Gastrocnemius medialis (tissue), 4 donors: ENCODE measurements around the gene HS3ST2. TPM values are rescaled to one million over a fixed set of nuclear protein-coding genes. Genes with fewer than 3 reads are reported as not detected.

ENCODE experiments used
- ATAC-seq, 2 donors: fragments of 150-250 bp; one replicate each; pipeline ENCODE4 v1.9.1; 2016
- DNase-seq, 2 donors: peaks; one replicate each; pipeline ENCODE4 v3.0.0-alpha.2; 2019
- H3K27ac ChIP-seq, 4 donors: fragments of 200-600 bp; sonication (generic); 1 replicate in 1 of 4; 2 replicates in 3 of 4; pipeline ENCODE4 v1.5.1; 2016 to 2018; ENCODE audit warnings: mild to moderate bottlenecking in 2 of 4, moderate library complexity in 1 of 4
- H3K27me3 ChIP-seq, 3 donors: fragments of 200-600 bp; sonication (generic) in 2 of 3; 1 replicate in 1 of 3; 2 replicates in 2 of 3; pipeline versions ENCODE4 v1.5.1 to v1.6.0; 2016 to 2019; ENCODE audit warnings: mild to moderate bottlenecking in 1 of 3, moderate library complexity in 1 of 3
- H3K36me3 ChIP-seq, 2 donors: fragments of 200-600 bp; sonication (generic) in 1 of 2; one replicate each; pipeline ENCODE4 v1.5.1; 2017 to 2018
- H3K4me1 ChIP-seq, 2 donors: fragments of 200-600 bp; sonication (generic) in 1 of 2; one replicate each; pipeline ENCODE4 v1.5.1; 2016 to 2017; ENCODE audit warnings: mild to moderate bottlenecking in 2 of 2
- H3K4me3 ChIP-seq, 4 donors: fragments of 200-600 bp; sonication (generic) in 3 of 4; 1 replicate in 1 of 4; 2 replicates in 3 of 4; pipeline ENCODE4 v1.5.1; 2016 to 2019; ENCODE audit warnings: mild to moderate bottlenecking in 2 of 4
- H3K9me3 ChIP-seq, 3 donors: fragments of 200-600 bp; sonication (generic) in 2 of 3; 1 replicate in 1 of 3; 2 replicates in 2 of 3; pipeline ENCODE4 v1.5.1; 2016 to 2019
- CTCF ChIP-seq, 5 experiments: fragments of 450-650 bp in 3 of 5; fragments of 200-600 bp in 2 of 5; sonication (generic) in 2 of 5; IDR thresholded peaks in 4 of 5; conservative IDR thresholded peaks in 1 of 5; 1 replicate in 4 of 5; 2 replicates in 1 of 5; pipeline ENCODE4 v1.5.1; 2016 to 2019; ENCODE audit warnings: antibody characterized with exemption in 5 of 5, mild to moderate bottlenecking in 3 of 5, moderate library complexity in 3 of 5
- POLR2A ChIP-seq, 2 donors: fragments of 450-650 bp; IDR thresholded peaks; one replicate each; pipeline ENCODE4 v1.6.1; 2017; ENCODE audit warnings: antibody characterized with exemption in 2 of 2, mild to moderate bottlenecking in 2 of 2, moderate library complexity in 2 of 2
- in situ Hi-C, 4 donors: fragments of 200-750 bp; cut with MboI; loops; one replicate each; pipeline versions ENCODE4 v1.15.0 to v1.8.0; 2017; ENCODE audit warnings: low sequenced_read_pairs in 4 of 4
- intact Hi-C: fragments of 100-400 bp; cut with DNase I; formaldehyde crosslinking; loops from one replicate; pipeline ENCODE4 v1.15.1; 2023; ENCODE audit warnings: low total_unique reads
- total RNA-seq, 4 donors: library from RNA; depleted of rRNA; stranded (reverse); fragments of >200 nt; gene quantifications; one replicate each; pipeline versions ENCODE4 v1.1.0 to v1.2.3, GENCODE V29; 2016

HS3ST2 gene
- total RNA-seq, 4 donors from 2014 or later: 0.13 to 0.20 TPM; not detected in 2

DNA sequence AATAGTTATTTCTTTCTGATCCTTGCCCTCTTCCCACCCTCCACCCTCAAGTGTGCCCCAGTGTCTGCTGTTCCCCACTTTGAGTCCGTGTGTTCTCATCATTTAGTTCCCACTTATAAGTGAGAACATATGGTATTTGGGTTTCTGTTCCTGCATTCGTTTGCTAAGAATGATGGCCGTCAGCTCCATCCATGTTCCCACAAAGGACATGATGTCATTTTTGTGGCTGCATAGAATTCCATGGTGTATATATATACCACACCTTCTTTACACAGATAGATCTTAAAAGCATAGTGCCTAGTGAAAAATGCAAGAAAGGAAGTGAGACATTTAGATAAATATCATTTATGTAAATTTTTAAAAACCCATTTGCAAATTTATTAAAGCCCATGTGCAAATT lies 33.1 kb downstream of the HS3ST2 start:
- Histone ChIP-seq H3K9me3 (no peaks in the 10 kb centered on the region), H3K4me1 (no peaks in the 10 kb centered on the region), H3K27me3 (peaks cover 0 to 4% (median 0%) of the 10 kb centered on the region in 3 donors), H3K27ac (no peak overlapping the region), H3K36me3 (no peaks in the 10 kb centered on the region), H3K4me3 (no peak overlapping the region)
- TF ChIP-seq POLR2A (IDR thresholded peaks at IDR 0.05): no peak
- TF ChIP-seq CTCF (IDR thresholded peaks at IDR 0.05 in 4 of 5, conservative IDR thresholded peaks at IDR 0.05 in 1 of 5): no peak
- ATAC-seq: no peak
- intact Hi-C loops (no loop called here), in situ Hi-C loops (no loop called here)
- DNase-seq: no peak

DNA sequence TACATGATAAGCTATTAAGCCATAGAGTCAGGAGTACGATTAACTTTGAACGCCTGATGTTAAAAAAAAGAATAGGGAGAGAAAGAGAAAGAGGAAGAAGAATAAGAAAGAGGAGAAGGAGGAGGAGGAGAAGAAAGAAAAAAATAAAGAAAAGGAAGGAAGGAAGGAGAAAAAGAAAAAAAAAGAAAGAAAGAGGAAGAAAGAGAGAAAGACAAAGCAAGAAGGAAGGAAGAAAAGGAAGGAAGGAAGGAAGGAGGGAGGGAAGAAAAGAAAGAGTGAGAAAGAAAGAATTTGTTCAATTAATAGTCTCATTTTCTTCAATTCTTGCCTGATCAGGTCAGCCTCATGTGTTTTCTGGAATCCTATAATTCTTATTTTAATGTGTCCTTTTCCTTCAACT lies 33.7 kb downstream of the HS3ST2 start:
- Histone ChIP-seq H3K4me3 (no peak overlapping the region), H3K27ac (no peak overlapping the region), H3K4me1 (no peaks in the 10 kb centered on the region), H3K9me3 (no peaks in the 10 kb centered on the region), H3K27me3 (no peaks in the 10 kb centered on the region), H3K36me3 (no peaks in the 10 kb centered on the region)
- DNase-seq (no peak), ATAC-seq (no peak)
- intact Hi-C loops (no loop called here), in situ Hi-C loops (no loop called here)
- TF ChIP-seq CTCF (IDR thresholded peaks at IDR 0.05 in 4 of 5, conservative IDR thresholded peaks at IDR 0.05 in 1 of 5) (no peak), POLR2A (IDR thresholded peaks at IDR 0.05) (no peak)

GRCh38 chr16:22848451-22848850 lies 34.5 kb downstream of the HS3ST2 start:
- in situ Hi-C loops (no loop called here), intact Hi-C loops (no loop called here)
- Histone ChIP-seq H3K4me3 (no peak overlapping the region), H3K9me3 (no peaks in the 10 kb centered on the region), H3K27ac (no peak overlapping the region), H3K36me3 (no peaks in the 10 kb centered on the region), H3K27me3 (no peaks in the 10 kb centered on the region), H3K4me1 (no peaks in the 10 kb centered on the region)
- no peak for TF ChIP-seq CTCF (IDR thresholded peaks at IDR 0.05 in 4 of 5, conservative IDR thresholded peaks at IDR 0.05 in 1 of 5)
- no peak for TF ChIP-seq POLR2A (IDR thresholded peaks at IDR 0.05)
- DNase-seq (no peak), ATAC-seq (no peak)

GRCh38 chr16:22849517-22849916 lies 35.6 kb downstream of the HS3ST2 start:
- H3K4me1 ChIP-seq: no peaks in the 10 kb centered on the region
- no peaks in the 10 kb centered on the region for H3K9me3 ChIP-seq
- no peaks in the 10 kb centered on the region for H3K27me3 ChIP-seq
- no peak for ATAC-seq
- no peak for DNase-seq
- TF ChIP-seq CTCF (IDR thresholded peaks at IDR 0.05 in 4 of 5, conservative IDR thresholded peaks at IDR 0.05 in 1 of 5) (no peak), POLR2A (IDR thresholded peaks at IDR 0.05) (no peak)
- H3K27ac ChIP-seq: no peak overlapping the region
- H3K4me3 ChIP-seq: no peak overlapping the region
- no peaks in the 10 kb centered on the region for H3K36me3 ChIP-seq
- intact Hi-C loops (no loop called here), in situ Hi-C loops (no loop called here)

GRCh38 chr16:22855231-22855630 lies 41.3 kb downstream of the HS3ST2 start:
- Histone ChIP-seq H3K4me3 (no peak overlapping the region), H3K27me3 (no peaks in the 10 kb centered on the region), H3K36me3 (no peaks in the 10 kb centered on the region), H3K27ac (no peak overlapping the region), H3K4me1 (no peaks in the 10 kb centered on the region), H3K9me3 (no peaks in the 10 kb centered on the region)
- ATAC-seq (no peak), DNase-seq (no peak)
- TF ChIP-seq POLR2A (IDR thresholded peaks at IDR 0.05): no peak
- no peak for TF ChIP-seq CTCF (IDR thresholded peaks at IDR 0.05 in 4 of 5, conservative IDR thresholded peaks at IDR 0.05 in 1 of 5)
- in situ Hi-C loops (no loop called here), intact Hi-C loops (no loop called here)
